Right atrium auricular region (tissue), 2 donors: ENCODE measurements around the gene ATXN2. TPM values are rescaled to one million over a fixed set of nuclear protein-coding genes. Genes with fewer than 3 reads are reported as not detected.
A peak's percentile ranks its signal among the peaks of the same experiment; 100 is the strongest.
"Not testable (repeated sequence)": the region's sequence is repeated elsewhere in the genome, so short reads cannot be mapped to it uniquely, and the experiment has no call there.

Experiments
- DNase-seq: peaks from one replicate; pipeline ENCODE4 v3.0.0-alpha.2; 2019; ENCODE audit warnings: low spot score
- H3K27ac ChIP-seq, 2 donors: fragments of 200-600 bp; sonication (generic); 1 replicate in 1 of 2; 2 replicates in 1 of 2; pipeline ENCODE4 v1.5.1; 2016 to 2019
- H3K27me3 ChIP-seq, 2 donors: fragments of 200-600 bp; sonication (generic); one replicate each; pipeline versions ENCODE4 v1.5.1 to v1.6.0; 2017 to 2019
- H3K36me3 ChIP-seq: fragments of 200-600 bp; sonication (generic); one replicate; pipeline ENCODE4 v1.5.1; 2016
- H3K4me1 ChIP-seq, 2 donors: fragments of 200-600 bp; sonication (generic); one replicate each; pipeline versions ENCODE4 v1.5.1 to v1.6.0; 2017 to 2019
- H3K4me3 ChIP-seq, 2 donors: fragments of 200-600 bp; sonication (generic); 1 replicate in 1 of 2; 2 replicates in 1 of 2; pipeline ENCODE4 v1.5.1; 2017 to 2019; ENCODE audit warnings: mild to moderate bottlenecking in 1 of 2, moderate library complexity in 1 of 2
- H3K9me3 ChIP-seq, 2 donors: fragments of 200-600 bp; sonication (generic); one replicate each; pipeline ENCODE4 v1.5.1; 2019
- CTCF ChIP-seq, 2 donors: fragments of 200-600 bp; sonication (generic); IDR thresholded peaks; one replicate each; pipeline ENCODE4 v1.5.1; 2019; ENCODE audit warnings: antibody characterized with exemption in 2 of 2
- total RNA-seq, 2 donors: library from RNA; depleted of rRNA; stranded (reverse); fragments of >200 nt; gene quantifications; one replicate each; pipeline ENCODE4 v1.1.0, GENCODE V29; 2016

The ATXN2 gene
- total RNA-seq, 2 donors from 2014 or later = 33.4 to 36.6 TPM

GRCh38 chr12:111597831-111598636 is 1.1 kb downstream of the ATXN2 start:
- H3K9me3 ChIP-seq = no peaks in the 10 kb centered on the region
- no peaks in the 10 kb centered on the region for H3K27me3 ChIP-seq
- TF ChIP-seq CTCF (IDR thresholded peaks at IDR 0.05) = no peak
- peaks cover 0 to 46% of the 10 kb centered on the region in 2 donors for H3K4me1 ChIP-seq
- no peaks in the 10 kb centered on the region for H3K36me3 ChIP-seq
- H3K27ac ChIP-seq = peak overlapping the region; percentile 93 to 96
- DNase-seq = no peak
- H3K4me3 ChIP-seq = peak overlapping the region; percentile 92 to 96

DNA sequence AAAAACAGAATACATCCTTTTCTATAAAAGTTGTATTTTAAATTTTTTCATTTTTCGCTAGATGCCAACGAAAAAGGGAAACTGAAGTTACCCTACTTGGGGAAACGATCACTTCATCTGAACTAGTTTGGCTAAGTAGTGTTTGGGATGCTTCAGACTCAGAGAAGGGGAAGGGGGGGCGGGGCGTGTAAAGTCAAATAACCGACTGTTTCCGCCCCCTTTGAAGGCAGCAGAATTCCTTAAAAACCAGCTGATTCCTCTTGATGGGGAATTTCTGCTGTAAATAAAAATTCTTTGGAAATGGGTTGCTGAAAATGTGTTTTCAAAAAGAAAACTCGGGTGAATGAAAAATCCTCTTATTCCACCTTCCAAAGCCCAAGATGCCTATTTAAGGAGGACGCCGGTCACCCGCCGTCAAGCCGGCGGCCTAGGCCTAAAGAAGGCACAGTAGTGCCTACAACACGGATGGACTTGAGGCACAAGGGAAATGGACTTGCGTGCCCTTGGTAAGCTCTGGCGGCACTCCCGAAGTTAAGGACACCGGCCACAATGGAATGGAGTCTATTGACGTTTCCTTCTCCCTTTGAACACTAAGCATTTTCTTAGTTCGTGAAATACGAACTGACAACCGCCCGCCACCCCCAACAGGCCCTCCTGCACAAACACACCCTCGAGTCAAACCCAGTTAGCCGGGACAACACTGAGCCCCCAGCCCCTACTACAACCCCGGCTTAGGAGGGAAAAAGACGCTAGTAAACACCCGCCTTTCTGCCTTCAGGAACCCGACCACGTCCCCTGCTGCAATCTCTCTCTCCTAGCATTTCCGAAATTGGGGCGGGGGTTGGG is 1.9 kb downstream of the ATXN2 start:
- TF ChIP-seq CTCF (IDR thresholded peaks at IDR 0.05) = no peak
- H3K9me3 ChIP-seq = no peaks in the 10 kb centered on the region
- peaks cover 0 to 46% of the 10 kb centered on the region in 2 donors for H3K4me1 ChIP-seq
- H3K4me3 ChIP-seq = peak overlapping the region; percentile 92 to 96
- no peaks in the 10 kb centered on the region for H3K36me3 ChIP-seq
- peak; percentile 62 for DNase-seq
- peak overlapping the region; percentile 93 to 96 for H3K27ac ChIP-seq
- H3K27me3 ChIP-seq = no peaks in the 10 kb centered on the region

DNA sequence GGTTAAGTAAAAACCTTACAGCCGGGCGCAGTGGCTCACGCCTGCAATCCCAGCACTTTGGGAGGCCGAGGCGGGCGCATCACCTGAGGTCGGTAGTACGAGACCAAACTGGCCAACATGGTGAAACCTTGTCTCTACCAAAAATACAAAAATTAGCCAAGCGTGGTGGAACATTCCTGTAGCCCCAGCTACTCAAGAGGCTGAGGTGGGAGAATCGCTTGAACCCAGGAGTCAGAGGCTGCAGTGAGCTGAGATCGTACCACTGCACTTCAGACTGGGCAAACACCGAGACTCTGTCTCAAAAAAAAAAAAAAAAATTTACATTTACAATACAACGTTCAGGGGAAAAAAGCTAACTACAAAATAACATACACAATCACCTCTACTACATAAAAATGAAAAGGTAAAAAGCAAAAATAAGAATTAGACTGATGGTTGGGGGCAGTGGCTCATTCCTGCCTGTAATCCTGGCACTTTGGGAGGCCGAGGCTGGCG is 3.7 kb downstream of the ATXN2 start:
- H3K27me3 ChIP-seq, H3K36me3 ChIP-seq, DNase-seq, H3K9me3 ChIP-seq, H3K27ac ChIP-seq, H3K4me3 ChIP-seq: not testable (repeated sequence)
- H3K4me1 ChIP-seq = peaks cover 0 to 45% of the 10 kb centered on the region in 2 donors

GRCh38 chr12:111591399-111592010 is 7.6 kb downstream of the ATXN2 start:
- H3K27ac ChIP-seq, H3K4me3 ChIP-seq, DNase-seq, H3K36me3 ChIP-seq, H3K27me3 ChIP-seq, H3K9me3 ChIP-seq: not testable (repeated sequence)
- peaks cover 0 to 29% of the 10 kb centered on the region in 2 donors for H3K4me1 ChIP-seq

DNA sequence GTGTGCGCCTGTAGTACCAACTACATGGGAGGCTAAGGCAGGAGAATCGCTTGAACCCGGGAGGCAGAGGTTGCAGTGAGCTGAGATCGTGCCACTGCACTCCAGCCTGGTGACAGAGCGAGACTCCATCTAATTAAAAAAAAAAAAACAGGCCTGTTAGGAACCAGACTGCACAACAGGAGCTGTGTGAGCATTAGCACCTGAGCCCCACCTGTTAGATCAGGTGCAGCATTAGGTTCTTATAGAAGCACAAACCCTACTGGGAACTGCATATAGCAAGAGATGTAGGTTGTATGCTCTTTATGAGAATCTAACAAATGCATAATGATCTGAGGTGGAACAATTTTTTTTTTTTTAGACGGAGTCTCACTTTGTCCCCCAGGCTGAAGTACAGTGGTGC is 8.6 kb downstream of the ATXN2 start:
- H3K4me3 ChIP-seq = no peak overlapping the region
- no peaks in the 10 kb centered on the region for H3K9me3 ChIP-seq
- TF ChIP-seq CTCF (IDR thresholded peaks at IDR 0.05) = no peak
- H3K27ac ChIP-seq = no peak overlapping the region
- H3K27me3 ChIP-seq = no peaks in the 10 kb centered on the region
- peaks cover 0 to 19% of the 10 kb centered on the region in 2 donors for H3K4me1 ChIP-seq
- H3K36me3 ChIP-seq = no peaks in the 10 kb centered on the region
- DNase-seq = no peak

DNA sequence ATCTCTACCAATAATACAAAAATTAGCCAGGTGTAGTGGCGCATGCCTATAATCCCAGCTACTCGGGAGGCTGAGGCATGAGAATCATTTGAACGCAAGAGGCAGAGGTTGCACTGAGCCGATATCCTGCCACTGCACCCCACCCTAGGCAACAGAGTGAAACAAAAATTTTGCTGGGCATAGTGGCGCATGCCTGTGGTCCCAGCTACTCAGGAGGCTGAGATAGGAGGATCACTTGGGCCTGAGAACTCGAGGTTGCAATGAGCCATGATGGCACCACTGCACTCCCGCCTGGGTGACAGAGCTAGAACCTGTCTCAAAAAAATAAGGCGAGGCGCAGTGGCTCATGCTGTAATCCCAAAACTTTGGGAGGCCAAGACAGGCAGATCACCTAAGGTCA is 9.5 kb downstream of the ATXN2 start:
- H3K9me3 ChIP-seq = no peaks in the 10 kb centered on the region
- H3K4me3 ChIP-seq = no peak overlapping the region
- no peaks in the 10 kb centered on the region for H3K27me3 ChIP-seq
- DNase-seq = no peak
- no peak overlapping the region for H3K27ac ChIP-seq
- H3K4me1 ChIP-seq = peaks cover 0 to 10% of the 10 kb centered on the region in 2 donors
- no peak for TF ChIP-seq CTCF (IDR thresholded peaks at IDR 0.05)
- no peaks in the 10 kb centered on the region for H3K36me3 ChIP-seq
